ENCODE results near the gene POLR2A.

Gene POLR2A

DNA sequence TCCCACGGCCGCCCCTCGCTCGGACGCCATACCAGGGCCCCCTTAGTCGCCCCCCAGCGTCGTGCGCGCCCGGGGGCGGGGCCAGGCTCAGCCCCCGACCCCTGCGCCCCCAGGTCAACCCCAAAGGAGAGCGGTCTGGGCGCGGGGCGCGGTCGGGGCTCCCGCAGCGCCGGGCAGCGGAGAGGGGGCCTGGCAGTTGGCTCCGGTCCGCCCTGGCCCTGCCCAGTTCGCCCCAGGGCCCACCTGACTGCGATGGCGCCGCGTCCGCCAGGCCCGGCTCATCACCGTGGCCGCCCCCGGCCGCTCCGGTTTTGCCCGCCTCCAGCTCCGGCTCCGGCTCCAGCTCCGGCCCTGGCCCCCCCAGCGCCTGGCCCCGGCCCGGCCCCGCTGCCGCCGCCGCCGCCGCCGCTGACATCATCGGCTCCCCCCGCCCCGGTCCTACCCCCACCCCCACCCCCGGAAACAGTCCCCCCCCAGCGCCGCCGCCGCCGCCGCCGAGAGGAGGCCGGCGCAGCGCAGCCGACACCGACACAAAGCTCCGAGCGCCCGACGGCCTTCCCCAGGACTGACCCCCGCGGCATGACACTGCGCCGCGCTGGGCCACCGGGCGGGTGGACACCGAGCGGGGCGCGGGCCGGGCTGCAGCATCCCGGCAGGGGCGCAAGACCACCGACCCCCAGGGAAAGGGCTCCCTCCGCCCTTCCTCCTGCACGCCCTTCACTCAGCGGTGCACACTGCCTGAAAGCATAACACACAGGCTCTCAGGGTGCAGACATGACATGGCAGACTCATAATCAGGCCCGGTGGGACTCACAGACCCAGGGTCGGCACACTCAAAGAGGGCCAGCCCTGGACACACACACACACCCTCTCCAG lies 4.7 kb upstream of the POLR2A start, which contains the start of gene ZBTB4 (continued):
- TF ChIP-seq ZNF335 (tag by site-specific recombination; conservative IDR thresholded peaks at IDR 0.05): no peak; the same call in none of the 2 replicates
- peak; percentile 68; the same call in 1 of the 2 replicates for TF ChIP-seq KLF8 (tag by site-specific recombination; IDR thresholded peaks at IDR 0.05)
- TF ChIP-seq WT1 (tag by site-specific recombination; IDR thresholded peaks at IDR 0.05): 0 out of 2 replicates have a peak, but pooled peaks have one; percentile 18

DNA sequence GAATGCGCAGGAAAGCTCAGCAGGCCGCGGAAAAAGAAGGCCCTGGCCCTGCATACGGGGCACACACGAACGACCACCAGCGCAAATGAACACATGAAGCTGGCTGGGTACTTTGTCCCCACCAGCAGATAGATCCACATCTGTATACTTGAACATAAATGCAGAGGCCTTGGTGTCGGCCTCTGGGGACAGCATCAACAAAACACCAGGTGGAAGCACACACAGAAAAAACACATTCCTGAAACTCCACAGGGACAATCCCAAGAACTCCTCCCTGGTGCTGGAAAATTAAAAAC lies 4.1 kb upstream of the POLR2A start:
- Histone ChIP-seq H3K4me3 (ENCODE audit: low read depth, low read length) (peak overlapping the region; percentile 72), H3K4me1 (ENCODE audit: control insufficient read depth, insufficient read depth, low read length) (peaks cover 20% of the 10 kb centered on the region), H3K27ac (ENCODE audit: extremely low read depth, low read depth, low read length) (peak overlapping the region; percentile 97), H3K36me3 (ENCODE audit: control insufficient read depth in 2 of 2, insufficient read depth in 1 of 2, low read length in 2 of 2) (no peaks in the 10 kb centered on the region), H3K9me3 (ENCODE audit: control insufficient read depth, insufficient read depth, low read depth, low read length) (no peaks in the 10 kb centered on the region)
- ChIA-PET POLR2A (interaction anchor here (0.9 to 3.9 kb wide), 11 partner anchors 10 to 207 kb away, joined by 3 to 27 read pairs (median 3); partner anchors contain the start of genes TMEM256 and TP53), CTCF (interaction anchor here (0.6 to 3.4 kb wide), 4 partner anchors 9 to 124 kb away, joined by 3 to 14 read pairs (median 5); no protein-coding TSS in a partner anchor)
- TF ChIP-seq RBAK (tag by site-specific recombination; IDR thresholded peaks at IDR 0.05) (no peak), ZNF221 (tag by site-specific recombination; IDR thresholded peaks at IDR 0.05; ENCODE audit: borderline replicate concordance) (no peak), ZNF560 (tag by site-specific recombination; IDR thresholded peaks at IDR 0.05; ENCODE audit: borderline replicate concordance) (no peak), SP7 (tag by site-specific recombination; IDR thresholded peaks at IDR 0.05) (no peak), YY2 (tag by site-specific recombination; IDR thresholded peaks at IDR 0.05) (no peak), KLF9 (tag by site-specific recombination; IDR thresholded peaks at IDR 0.05; ENCODE audit: low read depth) (no peak), ZNF223 (tag by site-specific recombination; IDR thresholded peaks at IDR 0.05) (no peak), ZBTB20 (tag by site-specific recombination; IDR thresholded peaks at IDR 0.05) (peak; percentile 81; the same call in 1 of the 2 replicates), ZNF404 (tag by site-specific recombination; IDR thresholded peaks at IDR 0.05) (no peak), GLIS2 (tag by site-specific recombination; IDR thresholded peaks at IDR 0.05) (peak; percentile 11; the same call in 1 of the 2 replicates), ZNF24 (tag by site-specific recombination; IDR thresholded peaks at IDR 0.05) (no peak), KLF1 (tag by site-specific recombination; IDR thresholded peaks at IDR 0.05) (0 out of 2 replicates have a peak, but pooled peaks have one; percentile 4), ZNF169 (tag by site-specific recombination; IDR thresholded peaks at IDR 0.05) (no peak), SETDB1 (IDR thresholded peaks at IDR 0.05; ENCODE audit: insufficient read length, low read length) (no peak), ZNF2 (tag by site-specific recombination; IDR thresholded peaks at IDR 0.05) (0 out of 2 replicates have a peak, but pooled peaks have one; percentile 5), ZNF785 (tag by site-specific recombination; IDR thresholded peaks at IDR 0.05) (no peak), ZNF366 (tag by site-specific recombination; conservative IDR thresholded peaks at IDR 0.05) (no peak), ZBTB17 (tag by site-specific recombination; IDR thresholded peaks at IDR 0.05) (peak; percentile 38; the same call in 1 of the 2 replicates), ZNF175 (tag by site-specific recombination; IDR thresholded peaks at IDR 0.05) (no peak), ZNF16 (tag by site-specific recombination; IDR thresholded peaks at IDR 0.05; ENCODE audit: low read depth) (no peak), ZNF549 (tag by site-specific recombination; IDR thresholded peaks at IDR 0.05) (no peak), ZNF660 (tag by site-specific recombination; IDR thresholded peaks at IDR 0.05) (no peak), ZNF626 (tag by site-specific recombination; IDR thresholded peaks at IDR 0.05) (no peak), ZFP3 (tag by site-specific recombination; IDR thresholded peaks at IDR 0.05; ENCODE audit: low read depth) (no peak), ZNF747 (tag by site-specific recombination; IDR thresholded peaks at IDR 0.05) (no peak)
- TF ChIP-seq, protein P1, sequence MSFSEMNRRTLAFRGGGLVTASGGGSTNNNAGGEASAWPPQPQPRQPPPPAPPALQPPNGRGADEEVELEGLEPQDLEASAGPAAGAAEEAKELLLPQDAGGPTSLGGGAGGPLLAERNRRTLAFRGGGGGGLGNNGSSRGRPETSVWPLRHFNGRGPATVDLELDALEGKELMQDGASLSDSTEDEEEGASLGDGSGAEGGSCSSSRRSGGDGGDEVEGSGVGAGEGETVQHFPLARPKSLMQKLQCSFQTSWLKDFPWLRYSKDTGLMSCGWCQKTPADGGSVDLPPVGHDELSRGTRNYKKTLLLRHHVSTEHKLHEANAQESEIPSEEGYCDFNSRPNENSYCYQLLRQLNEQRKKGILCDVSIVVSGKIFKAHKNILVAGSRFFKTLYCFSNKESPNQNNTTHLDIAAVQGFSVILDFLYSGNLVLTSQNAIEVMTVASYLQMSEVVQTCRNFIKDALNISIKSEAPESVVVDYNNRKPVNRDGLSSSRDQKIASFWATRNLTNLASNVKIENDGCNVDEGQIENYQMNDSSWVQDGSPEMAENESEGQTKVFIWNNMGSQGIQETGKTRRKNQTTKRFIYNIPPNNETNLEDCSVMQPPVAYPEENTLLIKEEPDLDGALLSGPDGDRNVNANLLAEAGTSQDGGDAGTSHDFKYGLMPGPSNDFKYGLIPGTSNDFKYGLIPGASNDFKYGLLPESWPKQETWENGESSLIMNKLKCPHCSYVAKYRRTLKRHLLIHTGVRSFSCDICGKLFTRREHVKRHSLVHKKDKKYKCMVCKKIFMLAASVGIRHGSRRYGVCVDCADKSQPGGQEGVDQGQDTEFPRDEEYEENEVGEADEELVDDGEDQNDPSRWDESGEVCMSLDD (tag by site-specific recombination; IDR thresholded peaks at IDR 0.05): no peak
- TF ChIP-seq, protein P2, sequence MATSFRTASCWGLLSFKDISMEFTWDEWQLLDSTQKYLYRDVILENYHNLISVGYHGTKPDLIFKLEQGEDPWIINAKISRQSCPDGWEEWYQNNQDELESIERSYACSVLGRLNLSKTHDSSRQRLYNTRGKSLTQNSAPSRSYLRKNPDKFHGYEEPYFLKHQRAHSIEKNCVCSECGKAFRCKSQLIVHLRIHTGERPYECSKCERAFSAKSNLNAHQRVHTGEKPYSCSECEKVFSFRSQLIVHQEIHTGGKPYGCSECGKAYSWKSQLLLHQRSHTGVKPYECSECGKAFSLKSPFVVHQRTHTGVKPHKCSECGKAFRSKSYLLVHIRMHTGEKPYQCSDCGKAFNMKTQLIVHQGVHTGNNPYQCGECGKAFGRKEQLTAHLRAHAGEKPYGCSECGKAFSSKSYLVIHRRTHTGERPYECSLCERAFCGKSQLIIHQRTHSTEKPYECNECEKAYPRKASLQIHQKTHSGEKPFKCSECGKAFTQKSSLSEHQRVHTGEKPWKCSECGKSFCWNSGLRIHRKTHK (tag by site-specific recombination; IDR thresholded peaks at IDR 0.05): no peak
- TF ChIP-seq, protein P3, sequence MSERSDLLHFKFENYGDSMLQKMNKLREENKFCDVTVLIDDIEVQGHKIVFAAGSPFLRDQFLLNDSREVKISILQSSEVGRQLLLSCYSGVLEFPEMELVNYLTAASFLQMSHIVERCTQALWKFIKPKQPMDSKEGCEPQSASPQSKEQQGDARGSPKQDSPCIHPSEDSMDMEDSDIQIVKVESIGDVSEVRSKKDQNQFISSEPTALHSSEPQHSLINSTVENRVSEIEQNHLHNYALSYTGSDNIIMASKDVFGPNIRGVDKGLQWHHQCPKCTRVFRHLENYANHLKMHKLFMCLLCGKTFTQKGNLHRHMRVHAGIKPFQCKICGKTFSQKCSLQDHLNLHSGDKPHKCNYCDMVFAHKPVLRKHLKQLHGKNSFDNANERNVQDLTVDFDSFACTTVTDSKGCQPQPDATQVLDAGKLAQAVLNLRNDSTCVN (tag by site-specific recombination; optimal IDR thresholded peaks at IDR 0.05): peak; percentile 26
- TF ChIP-seq, protein P4, sequence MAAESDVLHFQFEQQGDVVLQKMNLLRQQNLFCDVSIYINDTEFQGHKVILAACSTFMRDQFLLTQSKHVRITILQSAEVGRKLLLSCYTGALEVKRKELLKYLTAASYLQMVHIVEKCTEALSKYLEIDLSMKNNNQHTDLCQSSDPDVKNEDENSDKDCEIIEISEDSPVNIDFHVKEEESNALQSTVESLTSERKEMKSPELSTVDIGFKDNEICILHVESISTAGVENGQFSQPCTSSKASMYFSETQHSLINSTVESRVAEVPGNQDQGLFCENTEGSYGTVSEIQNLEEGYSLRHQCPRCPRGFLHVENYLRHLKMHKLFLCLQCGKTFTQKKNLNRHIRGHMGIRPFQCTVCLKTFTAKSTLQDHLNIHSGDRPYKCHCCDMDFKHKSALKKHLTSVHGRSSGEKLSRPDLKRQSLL (tag by site-specific recombination; IDR thresholded peaks at IDR 0.05): no peak

Data from HEK293 (cell line).